Mesendoderm (in vitro differentiated cells): Measurements from ENCODE around the gene CCIN.

Source experiments
- DNase-seq: peaks from one replicate; pipeline ENCODE4 v3.0.0; 2013
- H2AK5ac ChIP-seq: 2 replicates; pipeline ENCODE4 v1.6.1; 2013; ENCODE audit warnings: low read length, inconsistent platforms
- H2BK120ac ChIP-seq: 2 replicates; pipeline ENCODE4 v1.6.1; 2013; ENCODE audit warnings: low read depth, mild to moderate bottlenecking, low read length, moderate library complexity, mixed read lengths
- H2BK15ac ChIP-seq: replicated peaks from 2 replicates; pipeline ENCODE4 v1.6.1; 2013; ENCODE audit warnings: low read depth, mild to moderate bottlenecking, moderate library complexity
- H2BK5ac ChIP-seq: 2 replicates; pipeline ENCODE4 v1.6.1; 2013; ENCODE audit warnings: low read length, inconsistent platforms
- H3K18ac ChIP-seq: 2 replicates; pipeline ENCODE4 v1.6.1; 2013; ENCODE audit warnings: mild to moderate bottlenecking, low read length, mixed read lengths
- H3K23ac ChIP-seq: one replicate; pipeline ENCODE4 v1.6.1; 2013; ENCODE audit warnings: low read length
- H3K27ac ChIP-seq: 2 replicates; pipeline ENCODE4 v1.5.1; 2013; ENCODE audit warnings: low read depth, mild to moderate bottlenecking, inconsistent platforms, low read length, moderate library complexity
- H3K27me3 ChIP-seq: 2 replicates; pipeline ENCODE4 v1.6.1; 2013; ENCODE audit warnings: low read length, control low read depth, mild to moderate bottlenecking, inconsistent platforms; ENCODE audit not compliant: insufficient read depth, poor library complexity
- H3K36me3 ChIP-seq: 2 replicates; pipeline ENCODE4 v1.6.1; 2013; ENCODE audit warnings: low read length, inconsistent platforms; ENCODE audit not compliant: control insufficient read depth, insufficient read depth
- H3K4ac ChIP-seq: one replicate; pipeline ENCODE4 v1.6.1; 2013; ENCODE audit warnings: low read depth, mild to moderate bottlenecking, low read length, moderate library complexity
- H3K4me1 ChIP-seq: 2 replicates; pipeline ENCODE4 v1.6.1; 2013; ENCODE audit warnings: low read depth, low read length, inconsistent platforms; ENCODE audit not compliant: control insufficient read depth
- H3K4me2 ChIP-seq: 2 replicates; pipeline ENCODE4 v1.6.1; 2013; ENCODE audit warnings: low read length
- H3K4me3 ChIP-seq: 2 replicates; pipeline ENCODE4 v1.5.1; 2013; ENCODE audit warnings: mild to moderate bottlenecking, low read length
- H3K56ac ChIP-seq: one replicate; pipeline ENCODE4 v1.6.1; 2013; ENCODE audit warnings: low read length
- H3K79me1 ChIP-seq: 2 replicates; pipeline ENCODE4 v1.6.1; 2013; ENCODE audit warnings: low read length, inconsistent platforms
- H3K79me2 ChIP-seq: 2 replicates; pipeline ENCODE4 v1.6.1; 2013; ENCODE audit warnings: mild to moderate bottlenecking, low read length; ENCODE audit not compliant: control insufficient read depth, insufficient read depth
- H3K9ac ChIP-seq: 2 replicates; pipeline ENCODE4 v1.6.1; 2013; ENCODE audit warnings: low read length, inconsistent platforms
- H4K5ac ChIP-seq: one replicate; pipeline ENCODE4 v1.6.1; 2013; ENCODE audit warnings: low read length
- H4K8ac ChIP-seq: one replicate; pipeline ENCODE4 v1.6.1; 2013; ENCODE audit warnings: low read depth, mild to moderate bottlenecking, control low read depth, low read length, moderate library complexity
- WGBS: extraction: QIAGEN DNeasy Blood & Tissue Kit; methylation state at CpG from one replicate; pipeline ENCODE4 v1.1.7; 2013; ENCODE audit warnings: low lambda C conversion rate, missing lambda C conversion rate; ENCODE audit not compliant: insufficient coverage; ENCODE audit errors: extremely low coverage; 5-methylcytosine and 5-hydroxymethylcytosine counted together

CCIN gene

DNA sequence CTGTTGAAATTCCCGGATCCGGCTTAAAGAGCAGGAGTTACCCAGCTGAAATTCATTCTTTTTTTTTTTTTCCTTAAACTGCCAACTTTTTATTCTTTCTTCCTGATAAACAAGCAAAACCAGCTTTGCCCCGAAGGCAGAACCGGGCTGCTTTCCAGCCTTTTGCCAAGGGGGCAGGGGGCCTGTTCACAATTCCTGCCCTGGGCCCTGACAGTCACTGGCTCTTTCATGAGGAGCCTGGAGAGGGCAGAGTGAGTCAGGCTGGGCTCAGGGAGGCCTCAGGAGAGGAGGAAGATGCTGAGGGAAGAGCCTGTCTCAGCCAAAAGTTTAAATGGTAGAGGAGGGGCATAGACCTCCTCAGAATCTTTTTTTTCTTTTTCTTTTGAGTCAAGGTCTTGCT is 27.9 kb upstream of the CCIN start:
- Histone ChIP-seq H3K56ac (no peak overlapping the region), H3K79me2 (peaks cover 3% of the 10 kb centered on the region), H3K23ac (no peak overlapping the region), H3K9ac (no peak overlapping the region), H3K79me1 (peaks cover 7% of the 10 kb centered on the region), H4K8ac (no peak overlapping the region), H3K36me3 (no peaks in the 10 kb centered on the region), H3K27me3 (peaks cover 3% of the 10 kb centered on the region), H3K4me3 (no peak overlapping the region), H3K18ac (no peak overlapping the region), H3K4me1 (peaks cover 5% of the 10 kb centered on the region), H3K4me2 (no peak overlapping the region), H2AK5ac (no peak overlapping the region), H4K5ac (no peak overlapping the region), H3K4ac (no peak overlapping the region), H2BK5ac (no peak overlapping the region), H2BK120ac (no peak overlapping the region), H2BK15ac (no peak overlapping the region), H3K27ac (no peak overlapping the region)
- DNase-seq, result peak; percentile 69
- WGBS, result no CpG with 5 or more reads among the region's 4 CpGs

DNA sequence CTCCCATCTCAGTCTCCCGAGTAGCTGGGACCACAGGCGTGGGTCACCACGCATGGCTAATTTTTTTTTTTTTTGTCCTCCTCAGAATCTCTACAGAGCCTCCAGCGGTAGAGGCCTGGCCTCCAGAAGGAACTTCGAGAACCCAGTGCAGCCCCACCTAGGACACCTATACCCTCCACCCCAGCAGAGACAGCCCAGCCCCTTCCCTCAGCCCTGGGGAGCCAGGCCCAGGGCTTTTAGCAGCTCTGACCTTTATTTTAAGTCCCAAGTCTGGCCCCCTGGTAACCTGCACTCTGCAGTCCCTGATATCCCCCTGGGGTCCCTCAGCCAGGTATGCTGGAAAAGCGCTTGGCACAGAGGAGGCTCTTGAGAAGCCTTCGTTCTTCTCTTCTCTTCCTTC is 27.4 kb upstream of the CCIN start:
- no peak overlapping the region for H4K8ac ChIP-seq
- peaks cover 5% of the 10 kb centered on the region for H3K4me1 ChIP-seq
- H3K9ac ChIP-seq, result no peak overlapping the region
- DNase-seq, result no peak
- no peak overlapping the region for H2AK5ac ChIP-seq
- no peak overlapping the region for H2BK120ac ChIP-seq
- H3K23ac ChIP-seq, result no peak overlapping the region
- peaks cover 7% of the 10 kb centered on the region for H3K79me1 ChIP-seq
- H3K27me3 ChIP-seq, result peaks cover 3% of the 10 kb centered on the region
- no peaks in the 10 kb centered on the region for H3K36me3 ChIP-seq
- no peak overlapping the region for H3K27ac ChIP-seq
- no peak overlapping the region for H3K4ac ChIP-seq
- H3K79me2 ChIP-seq, result peaks cover 3% of the 10 kb centered on the region
- no peak overlapping the region for H2BK15ac ChIP-seq
- no peak overlapping the region for H3K4me2 ChIP-seq
- no peak overlapping the region for H2BK5ac ChIP-seq
- no peak overlapping the region for H3K56ac ChIP-seq
- no peak overlapping the region for H4K5ac ChIP-seq
- H3K18ac ChIP-seq, result no peak overlapping the region
- H3K4me3 ChIP-seq, result no peak overlapping the region
- WGBS, result no CpG with 5 or more reads among the region's 7 CpGs

DNA sequence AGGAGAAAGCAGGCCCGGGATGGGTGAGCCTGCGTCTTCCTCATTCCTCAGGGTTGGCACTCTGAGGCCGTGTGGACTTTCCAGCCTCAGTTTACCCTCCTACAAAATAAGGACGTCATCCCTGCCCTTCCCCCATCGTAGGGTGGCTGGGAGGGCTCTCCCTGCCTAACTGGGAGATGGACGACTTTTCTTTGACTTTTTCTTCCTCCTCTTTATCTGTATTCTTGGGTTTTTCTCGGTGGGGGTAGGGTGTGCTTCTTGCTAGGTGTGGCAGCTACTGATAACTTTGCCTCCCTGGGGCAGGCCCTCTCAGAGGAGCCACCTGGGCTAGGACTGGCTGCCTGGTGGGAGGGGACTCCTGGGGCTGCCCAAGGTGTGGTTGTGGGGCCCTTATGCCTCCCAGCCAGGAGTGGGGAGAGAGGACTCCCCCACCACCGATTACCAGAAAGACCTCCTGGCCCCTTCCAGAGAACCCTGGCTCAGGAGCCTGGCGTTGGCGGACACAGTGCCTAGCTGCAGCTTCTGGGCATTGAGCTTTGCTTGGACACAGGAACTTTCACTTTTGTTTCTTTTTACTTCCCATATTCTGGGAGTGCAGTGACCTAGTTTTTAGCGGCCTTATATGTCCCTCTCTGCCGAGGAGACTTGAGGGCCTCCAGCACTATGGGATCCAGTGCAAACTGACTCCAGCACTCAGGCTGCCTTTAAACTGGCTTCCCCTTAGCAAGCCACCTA is 26.5 kb upstream of the CCIN start:
- Histone ChIP-seq H3K27ac (no peak overlapping the region), H3K9ac (no peak overlapping the region), H3K4me3 (no peak overlapping the region), H4K5ac (no peak overlapping the region), H3K18ac (no peak overlapping the region), H3K4ac (no peak overlapping the region), H3K4me1 (peaks cover 4% of the 10 kb centered on the region), H4K8ac (no peak overlapping the region), H3K79me2 (peaks cover 3% of the 10 kb centered on the region), H2BK120ac (no peak overlapping the region), H3K4me2 (no peak overlapping the region), H3K36me3 (no peaks in the 10 kb centered on the region), H2BK5ac (no peak overlapping the region), H3K27me3 (peaks cover 1% of the 10 kb centered on the region), H2AK5ac (no peak overlapping the region), H3K79me1 (peaks cover 7% of the 10 kb centered on the region), H3K56ac (peak overlapping the region; percentile 43), H2BK15ac (no peak overlapping the region), H3K23ac (no peak overlapping the region)
- WGBS, result no CpG with 5 or more reads among the region's 12 CpGs
- DNase-seq, result no peak

GRCh38 chr9:36143245-36143641 is 25.9 kb upstream of the CCIN start:
- peaks cover 2% of the 10 kb centered on the region for H3K4me1 ChIP-seq
- no CpG with 5 or more reads among the region's 13 CpGs for WGBS
- H3K27me3 ChIP-seq, result no peaks in the 10 kb centered on the region
- H3K23ac ChIP-seq, result no peak overlapping the region
- no peak overlapping the region for H4K8ac ChIP-seq
- peaks cover 3% of the 10 kb centered on the region for H3K79me2 ChIP-seq
- no peaks in the 10 kb centered on the region for H3K36me3 ChIP-seq
- no peak overlapping the region for H2BK5ac ChIP-seq
- no peak overlapping the region for H4K5ac ChIP-seq
- H3K4me2 ChIP-seq, result no peak overlapping the region
- H3K4ac ChIP-seq, result no peak overlapping the region
- peaks cover 5% of the 10 kb centered on the region for H3K79me1 ChIP-seq
- H2BK15ac ChIP-seq, result no peak overlapping the region
- H3K9ac ChIP-seq, result no peak overlapping the region
- H2AK5ac ChIP-seq, result no peak overlapping the region
- H3K27ac ChIP-seq, result no peak overlapping the region
- DNase-seq, result no peak
- peak overlapping the region; percentile 22 for H3K56ac ChIP-seq
- H2BK120ac ChIP-seq, result no peak overlapping the region
- H3K18ac ChIP-seq, result no peak overlapping the region
- no peak overlapping the region for H3K4me3 ChIP-seq

GRCh38 chr9:36144309-36145232 is 24.6 kb upstream of the CCIN start:
- Histone ChIP-seq H3K4me3 (no peak overlapping the region), H3K79me1 (peaks cover 2% of the 10 kb centered on the region), H2BK15ac (no peak overlapping the region), H2AK5ac (no peak overlapping the region), H3K36me3 (no peaks in the 10 kb centered on the region), H3K9ac (no peak overlapping the region), H3K79me2 (no peaks in the 10 kb centered on the region), H3K4me1 (peaks cover 2% of the 10 kb centered on the region), H3K56ac (no peak overlapping the region), H3K27ac (no peak overlapping the region), H2BK120ac (no peak overlapping the region), H2BK5ac (no peak overlapping the region), H3K23ac (no peak overlapping the region), H3K27me3 (no peaks in the 10 kb centered on the region), H4K8ac (no peak overlapping the region), H3K4me2 (no peak overlapping the region), H3K4ac (no peak overlapping the region), H4K5ac (no peak overlapping the region), H3K18ac (no peak overlapping the region)
- DNase-seq, result no peak
- no CpG with 5 or more reads among the region's 12 CpGs for WGBS
